ENCODE results near the gene ELMO3. TPM values are rescaled to one million over a fixed set of nuclear protein-coding genes. Genes with fewer than 3 reads are reported as not detected.

Gene ELMO3
- total RNA-seq, 1 experiment from 2014 or later: 8.6 TPM

DNA sequence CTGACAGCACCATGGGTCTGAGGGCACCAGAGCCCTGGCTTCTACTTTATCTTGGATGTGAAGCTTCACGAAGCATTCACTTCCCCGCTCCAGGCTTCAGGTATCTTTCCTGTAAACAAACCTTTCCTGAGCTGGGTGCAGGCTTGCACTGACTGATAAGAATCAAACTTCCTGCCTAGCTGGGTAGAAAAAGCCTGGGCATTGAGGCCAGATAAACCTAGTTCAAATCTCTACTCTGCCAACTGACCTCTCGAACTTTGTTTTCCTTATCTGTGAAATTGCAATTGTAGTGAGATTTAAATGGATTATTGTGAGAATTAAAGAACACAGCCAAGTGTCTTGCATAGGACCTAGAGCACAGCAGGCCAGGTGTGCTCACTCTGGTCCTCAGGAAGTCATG is 25.1 kb downstream of the ELMO3 start:
- H3K4me1 Mint-ChIP-seq: peaks cover 17 to 20% of the 10 kb centered on the region in 2 experiments
- no peak overlapping the region for H2AFZ ChIP-seq (ENCODE audit: low read length)
- H3K79me2 ChIP-seq (ENCODE audit: insufficient read depth, low read length): peaks cover 5% of the 10 kb centered on the region; the same call in 1 of the 2 replicates
- H3K27me3 ChIP-seq (ENCODE audit: insufficient read depth, low read length): no peaks in the 10 kb centered on the region
- H3K36me3 Mint-ChIP-seq (ENCODE audit: insufficient read depth in 1 of 3, low read depth in 3 of 3): peaks cover 2 to 18% (median 16%) of the 10 kb centered on the region in 3 experiments; a peak in 5 of 7 replicates
- TF ChIP-seq, protein P1, sequence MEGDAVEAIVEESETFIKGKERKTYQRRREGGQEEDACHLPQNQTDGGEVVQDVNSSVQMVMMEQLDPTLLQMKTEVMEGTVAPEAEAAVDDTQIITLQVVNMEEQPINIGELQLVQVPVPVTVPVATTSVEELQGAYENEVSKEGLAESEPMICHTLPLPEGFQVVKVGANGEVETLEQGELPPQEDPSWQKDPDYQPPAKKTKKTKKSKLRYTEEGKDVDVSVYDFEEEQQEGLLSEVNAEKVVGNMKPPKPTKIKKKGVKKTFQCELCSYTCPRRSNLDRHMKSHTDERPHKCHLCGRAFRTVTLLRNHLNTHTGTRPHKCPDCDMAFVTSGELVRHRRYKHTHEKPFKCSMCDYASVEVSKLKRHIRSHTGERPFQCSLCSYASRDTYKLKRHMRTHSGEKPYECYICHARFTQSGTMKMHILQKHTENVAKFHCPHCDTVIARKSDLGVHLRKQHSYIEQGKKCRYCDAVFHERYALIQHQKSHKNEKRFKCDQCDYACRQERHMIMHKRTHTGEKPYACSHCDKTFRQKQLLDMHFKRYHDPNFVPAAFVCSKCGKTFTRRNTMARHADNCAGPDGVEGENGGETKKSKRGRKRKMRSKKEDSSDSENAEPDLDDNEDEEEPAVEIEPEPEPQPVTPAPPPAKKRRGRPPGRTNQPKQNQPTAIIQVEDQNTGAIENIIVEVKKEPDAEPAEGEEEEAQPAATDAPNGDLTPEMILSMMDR (conservative IDR thresholded peaks at IDR 0.05): no peak
- no peak overlapping the region for H3K9ac ChIP-seq (ENCODE audit: extremely low read depth, insufficient read length, low read length)
- no peak overlapping the region for H3K4me2 ChIP-seq (ENCODE audit: insufficient read depth, insufficient read length, low read length)
- H2AK5ac ChIP-seq (ENCODE audit: insufficient read length, low read length): no peak overlapping the region
- no CpG with 5 or more reads among the region's 3 CpGs for WGBS (ENCODE audit: extremely low coverage, insufficient read length, low lambda C conversion rate)
- no peak overlapping the region for H3K27ac ChIP-seq (ENCODE audit: insufficient read length, low read depth, low read length)
- H4K5ac ChIP-seq (ENCODE audit: insufficient read length, low read depth, low read length): no peak overlapping the region
- DNase-seq: no peak
- no peak overlapping the region for H3K14ac ChIP-seq (ENCODE audit: insufficient read depth, low read length)
- H3K18ac ChIP-seq (ENCODE audit: insufficient read length, low read depth, low read length): no peak overlapping the region
- no peak overlapping the region for H2BK15ac ChIP-seq (ENCODE audit: low read depth, low read length)
- H3K27ac Mint-ChIP-seq: no peak overlapping the region
- no peak overlapping the region for H3K23ac ChIP-seq (ENCODE audit: insufficient read length, low read depth, low read length)
- H3K23me2 ChIP-seq (ENCODE audit: insufficient read length, low read depth, low read length, poor library complexity, severe bottlenecking): peaks cover 15% of the 10 kb centered on the region
- no peak overlapping the region for H3T11ph ChIP-seq (ENCODE audit: low read length)
- H4K91ac ChIP-seq (ENCODE audit: insufficient read length, low read depth, low read length): no peak overlapping the region
- no peak overlapping the region for H2BK5ac ChIP-seq (ENCODE audit: insufficient read length, low read length)
- H3K27me3 Mint-ChIP-seq (ENCODE audit: low read depth): peaks cover 23% of the 10 kb centered on the region
- no peaks in the 10 kb centered on the region for H3K9me3 ChIP-seq (ENCODE audit: control insufficient read depth, low read depth, low read length)
- H2BK20ac ChIP-seq (ENCODE audit: low read depth, low read length, poor library complexity, severe bottlenecking): no peak overlapping the region
- peaks cover 3% of the 10 kb centered on the region for H3K79me1 ChIP-seq (ENCODE audit: insufficient read depth, low read depth, low read length, poor library complexity, severe bottlenecking)
- H4K8ac ChIP-seq (replicated peaks; ENCODE audit: insufficient read length, low read depth, low read length): no peak overlapping the region
- no peaks in the 10 kb centered on the region; a peak in 1 of 5 replicates for H3K9me3 Mint-ChIP-seq
- H3K4ac ChIP-seq (ENCODE audit: low read depth, low read length): no peak overlapping the region
- H2BK120ac ChIP-seq (ENCODE audit: low read depth, low read length, poor library complexity, severe bottlenecking): no peak overlapping the region
- H3K4me1 ChIP-seq (ENCODE audit: insufficient read depth, low read length): peaks cover 4% of the 10 kb centered on the region
- no peak overlapping the region for H3K56ac ChIP-seq (ENCODE audit: insufficient read length, low read depth, low read length)
- no peaks in the 10 kb centered on the region for H4K20me1 ChIP-seq (ENCODE audit: control insufficient read depth, insufficient read depth, insufficient read length)
- H3K4me3 Mint-ChIP-seq: no peak overlapping the region
- no peak overlapping the region for H2BK12ac ChIP-seq (ENCODE audit: insufficient read length, low read depth, low read length)

Measured in H9 (cell line).